GM18519 (cell line): ENCODE results near the gene OR5H6.
"Not testable (repeated sequence)": the region's sequence is repeated elsewhere in the genome, so short reads cannot be mapped to it uniquely, and the experiment has no call there.

Source experiments
- ATAC-seq: cut with Tn5 transposase; IDR thresholded peaks from one replicate; pipeline ENCODE4 v1.9.1; 2021; ENCODE audit warnings: mild to moderate bottlenecking, moderate library complexity; ENCODE audit not compliant: unreplicated experiment, low FRiP score

The OR5H6 gene

DNA sequence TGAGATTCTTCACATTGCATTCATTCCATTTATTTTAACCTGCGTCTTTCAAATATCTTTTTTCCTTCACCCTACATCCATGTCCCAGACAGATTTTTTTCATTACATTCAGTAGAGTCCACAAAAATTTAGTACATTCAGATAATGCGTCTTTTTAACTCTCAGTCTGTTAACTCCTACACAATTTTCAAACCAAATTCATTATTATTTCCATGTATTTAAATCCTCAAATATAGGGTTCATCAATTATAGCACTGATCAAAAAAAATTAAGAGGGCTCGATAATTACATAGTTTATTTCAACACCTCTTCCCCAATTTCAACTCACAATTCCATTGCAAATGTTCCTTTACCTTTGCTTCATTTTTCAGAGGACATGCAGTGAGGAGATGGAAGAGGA is at the start of gene OR5H6:
TSS of gene OR5H6 (plus strand) at position 301 of the 400 bp plus-strand sequence. CDS start at position 390, 89 bp downstream.
- no peak for ATAC-seq

GRCh38 chr3:98215051-98215450 is 49.0 kb upstream of the OR5H6 start:
- ATAC-seq, result no peak

DNA sequence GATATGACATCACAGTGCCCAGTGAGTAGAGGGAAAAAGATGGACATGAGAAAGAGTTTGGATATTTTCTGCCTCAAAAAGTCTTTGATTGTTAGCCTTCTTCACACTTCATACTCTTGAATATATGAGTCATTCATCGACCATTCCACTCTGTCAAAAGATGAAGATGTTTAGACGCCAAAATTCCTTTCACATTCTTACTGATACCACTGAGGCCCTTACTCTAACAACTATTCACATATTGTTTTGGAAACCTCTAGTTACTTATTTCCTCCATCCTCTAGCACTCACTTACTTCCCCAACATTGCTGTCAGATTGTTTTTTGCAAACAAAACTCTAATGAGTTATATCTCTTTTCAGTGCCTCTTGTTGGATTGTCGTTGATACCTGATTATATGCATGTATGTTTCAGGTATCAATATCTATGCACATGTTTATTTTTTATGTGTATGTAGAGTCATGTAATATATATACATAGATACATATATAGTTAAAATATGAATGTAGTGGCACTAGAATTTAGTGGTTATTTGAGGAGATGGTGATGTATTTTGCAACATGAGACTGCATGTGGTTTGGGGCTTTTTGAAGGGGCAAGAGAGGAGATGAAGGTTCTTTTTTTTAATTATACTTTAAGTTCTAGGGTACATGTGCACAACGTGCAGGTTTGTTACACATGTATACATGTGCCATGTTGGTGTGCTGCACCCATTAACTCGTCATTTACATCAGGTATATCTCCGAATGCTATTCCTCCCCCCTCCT is 40.0 kb upstream of the OR5H6 start:
- ATAC-seq, result no peak

DNA sequence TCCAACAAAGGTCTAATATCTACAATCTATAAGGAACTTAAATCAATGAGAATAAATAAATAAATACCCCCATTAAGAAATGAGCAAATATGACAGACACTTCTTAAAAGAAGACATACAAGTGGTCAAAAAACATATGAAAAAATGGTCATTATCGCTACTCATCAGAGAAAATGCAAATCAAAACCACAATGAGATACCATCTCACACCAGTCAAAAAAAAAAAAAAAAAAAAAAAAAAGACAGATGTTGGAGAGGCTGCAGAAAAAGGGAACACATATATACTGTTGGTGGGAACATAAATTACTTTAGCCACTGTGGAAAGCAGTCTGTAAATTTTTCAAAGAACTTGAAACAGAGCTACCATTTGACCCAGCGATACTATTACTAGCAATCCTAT is 31.6 kb upstream of the OR5H6 start:
- ATAC-seq, result no peak

DNA sequence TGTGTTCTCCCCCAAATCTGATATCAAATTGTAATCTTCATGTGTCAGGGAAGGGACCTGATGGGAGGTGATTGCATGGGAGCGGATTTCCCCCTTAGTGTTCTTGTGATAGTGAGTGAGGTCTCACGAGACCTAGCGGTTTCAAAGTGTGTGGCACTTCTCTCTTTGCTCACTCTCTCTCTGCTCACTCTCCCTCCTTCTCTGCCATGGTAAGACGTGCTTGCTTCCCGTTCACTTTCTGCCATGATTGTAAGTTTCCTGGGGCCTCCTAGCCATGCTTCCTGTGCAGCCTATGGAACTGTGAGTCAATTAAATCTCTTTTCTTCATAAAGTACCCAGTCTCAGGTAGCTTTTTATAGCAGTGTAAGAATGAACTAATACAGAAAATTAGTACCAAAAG is 30.6 kb upstream of the OR5H6 start:
- peak; percentile 52 for ATAC-seq

DNA sequence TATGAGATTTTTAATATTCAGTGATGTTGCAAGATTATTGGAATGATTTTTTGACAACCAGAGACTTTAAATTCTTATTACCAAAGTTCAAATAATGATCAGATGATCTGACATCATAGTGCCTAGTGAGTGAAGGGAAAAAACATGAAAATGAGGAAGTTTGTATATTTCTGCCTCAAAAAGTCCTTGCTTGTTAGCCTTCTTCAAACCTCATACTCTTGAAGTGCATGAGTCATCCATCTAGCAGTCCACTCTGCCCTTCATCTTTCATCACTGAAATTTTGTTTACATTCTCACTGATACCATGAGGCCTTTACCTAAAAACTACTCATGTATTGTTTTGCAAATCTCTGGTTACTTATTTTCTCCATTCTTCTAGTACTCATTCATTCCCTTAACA is 23.9 kb upstream of the OR5H6 start:
- no peak for ATAC-seq

DNA sequence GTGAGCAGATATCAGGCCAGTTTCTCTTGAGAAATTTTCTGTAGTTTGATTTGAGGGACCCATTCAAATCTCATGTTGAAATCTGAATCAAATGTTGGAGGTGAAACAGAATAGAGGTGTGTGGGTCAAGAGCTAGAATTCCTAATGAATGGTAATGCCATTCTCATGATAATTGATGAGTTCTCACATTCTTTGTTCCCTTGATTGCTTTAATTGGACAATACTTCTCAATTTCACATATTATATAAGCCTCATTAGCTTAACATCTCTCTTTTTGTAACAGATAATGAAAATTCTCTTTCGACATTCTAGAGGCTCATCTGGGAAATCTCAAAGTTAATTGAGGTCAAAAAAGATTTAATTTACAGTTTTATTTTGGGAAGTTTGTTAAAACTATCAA is 21.9 kb upstream of the OR5H6 start:
- no peak for ATAC-seq

DNA sequence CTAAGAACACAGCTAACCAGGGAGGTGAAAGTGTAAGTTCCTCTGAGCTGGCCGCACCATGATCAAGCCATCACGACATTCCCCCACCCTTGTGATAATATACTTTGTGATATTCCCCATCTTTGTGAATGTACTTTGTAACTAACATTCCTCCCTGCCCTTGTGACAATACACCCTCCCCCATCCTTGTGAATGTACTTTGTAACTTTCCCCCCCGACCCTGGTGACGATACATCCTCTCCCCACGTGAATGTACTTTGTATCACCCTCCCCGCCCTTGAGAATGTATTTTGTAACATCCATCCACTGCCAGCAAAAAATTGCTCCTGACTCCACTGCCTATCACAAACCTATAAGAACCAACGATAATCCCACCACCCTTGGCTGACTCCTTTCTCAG is 20.2 kb upstream of the OR5H6 start:
- no peak for ATAC-seq

DNA sequence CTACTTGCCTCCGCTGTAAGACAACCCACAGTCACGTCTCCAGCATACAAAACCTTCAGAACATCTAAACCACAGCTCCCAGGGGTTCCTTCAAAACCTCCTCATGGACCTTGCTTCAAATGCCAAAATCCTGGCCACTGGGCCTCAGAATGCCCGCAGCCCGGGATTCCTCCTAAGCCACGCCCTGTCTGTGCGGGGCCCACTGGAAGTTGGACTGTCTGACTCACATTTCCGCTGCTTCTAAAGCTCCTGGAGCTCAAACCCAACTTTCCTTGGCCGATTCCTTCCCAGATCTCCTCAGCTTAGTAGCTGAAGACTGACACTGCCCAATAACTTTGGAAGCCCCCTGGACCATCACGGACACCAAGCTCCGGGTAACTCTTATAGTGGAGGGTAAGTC is 17.9 kb upstream of the OR5H6 start:
- no peak for ATAC-seq

GRCh38 chr3:98256026-98256425 is 8.0 kb upstream of the OR5H6 start:
- ATAC-seq, result not testable (repeated sequence)

GRCh38 chr3:98259707-98260106 is 4.3 kb upstream of the OR5H6 start:
- peak; percentile 49 for ATAC-seq

DNA sequence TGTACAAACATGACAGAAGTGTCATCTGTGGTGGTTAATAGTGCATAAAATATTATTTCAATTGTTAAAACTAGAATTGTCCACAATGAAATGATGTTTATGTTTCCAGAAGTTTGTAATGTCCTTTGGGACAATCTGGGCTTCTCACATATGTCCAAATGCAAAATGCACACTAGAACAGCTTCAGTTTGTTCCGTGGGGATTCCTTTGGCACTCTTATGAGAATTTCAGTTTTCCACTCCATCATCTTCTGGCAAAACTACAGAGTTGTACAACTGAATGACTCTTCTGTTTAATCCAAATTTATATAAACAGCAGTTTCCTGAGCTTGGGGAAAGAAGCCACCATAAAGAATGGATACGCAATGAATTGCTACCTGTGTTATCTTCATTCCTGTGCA is 2.0 kb upstream of the OR5H6 start:
- no peak for ATAC-seq

- no peak for ATAC-seq
Measured at GRCh38 chr3:98269846-98270245, 5.8 kb downstream of the OR5H6 start.

- no peak for ATAC-seq
Measured at GRCh38 chr3:98272126-98272525, 8.1 kb downstream of the OR5H6 start.

DNA sequence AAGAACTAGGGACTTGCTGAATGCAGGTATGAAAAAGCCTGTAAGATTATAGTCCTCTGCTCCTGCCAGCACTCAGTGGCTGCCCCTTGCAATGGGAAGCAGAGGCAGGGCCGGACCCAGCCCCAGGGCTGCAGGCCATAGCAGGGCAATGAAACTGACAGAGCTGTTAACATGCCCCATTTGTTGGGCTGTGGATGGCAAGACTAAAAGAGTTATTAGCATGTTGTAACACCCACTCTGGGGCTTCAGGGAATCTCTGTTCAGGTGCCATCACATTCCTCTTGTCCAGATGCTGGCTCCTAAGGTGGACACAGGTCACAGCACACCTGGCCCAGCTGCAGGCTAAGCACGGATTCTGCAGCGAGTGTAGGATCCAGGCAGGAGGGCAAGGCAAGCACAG is 10.9 kb downstream of the OR5H6 start:
- no peak for ATAC-seq

DNA sequence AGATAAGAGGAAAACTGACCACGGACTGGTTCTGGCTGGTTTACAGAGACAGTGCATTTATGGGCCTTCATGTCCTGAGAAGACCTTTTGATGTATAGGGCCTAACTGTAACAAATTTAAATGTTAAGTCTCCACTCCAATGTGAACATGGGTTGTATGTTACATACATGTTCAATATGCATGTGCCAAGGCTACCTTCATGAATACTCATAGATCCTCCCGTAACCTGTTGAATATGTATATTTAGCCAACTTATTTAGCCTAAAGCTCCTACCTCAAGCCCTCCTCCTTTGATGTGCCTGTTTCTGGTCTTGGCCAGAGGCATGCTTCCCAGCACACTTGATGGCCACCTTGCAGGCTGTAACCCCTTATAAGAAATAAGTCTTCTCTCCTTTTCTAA is 18.2 kb downstream of the OR5H6 start, which contains the start of gene OR5H2:
TSS of gene OR5H2 (plus strand) at position 301 of the 400 bp plus-strand sequence. CDS start 398 bp downstream, outside the sequence.
- no peak for ATAC-seq

GRCh38 chr3:98290916-98291315 is 26.9 kb downstream of the OR5H6 start:
- no peak for ATAC-seq

GRCh38 chr3:98291332-98291957 is 27.4 kb downstream of the OR5H6 start:
- ATAC-seq, result no peak
